ENCODE data around the gene RIC1.

- TF ChIP-seq, protein P1, sequence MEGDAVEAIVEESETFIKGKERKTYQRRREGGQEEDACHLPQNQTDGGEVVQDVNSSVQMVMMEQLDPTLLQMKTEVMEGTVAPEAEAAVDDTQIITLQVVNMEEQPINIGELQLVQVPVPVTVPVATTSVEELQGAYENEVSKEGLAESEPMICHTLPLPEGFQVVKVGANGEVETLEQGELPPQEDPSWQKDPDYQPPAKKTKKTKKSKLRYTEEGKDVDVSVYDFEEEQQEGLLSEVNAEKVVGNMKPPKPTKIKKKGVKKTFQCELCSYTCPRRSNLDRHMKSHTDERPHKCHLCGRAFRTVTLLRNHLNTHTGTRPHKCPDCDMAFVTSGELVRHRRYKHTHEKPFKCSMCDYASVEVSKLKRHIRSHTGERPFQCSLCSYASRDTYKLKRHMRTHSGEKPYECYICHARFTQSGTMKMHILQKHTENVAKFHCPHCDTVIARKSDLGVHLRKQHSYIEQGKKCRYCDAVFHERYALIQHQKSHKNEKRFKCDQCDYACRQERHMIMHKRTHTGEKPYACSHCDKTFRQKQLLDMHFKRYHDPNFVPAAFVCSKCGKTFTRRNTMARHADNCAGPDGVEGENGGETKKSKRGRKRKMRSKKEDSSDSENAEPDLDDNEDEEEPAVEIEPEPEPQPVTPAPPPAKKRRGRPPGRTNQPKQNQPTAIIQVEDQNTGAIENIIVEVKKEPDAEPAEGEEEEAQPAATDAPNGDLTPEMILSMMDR (IDR thresholded peaks at IDR 0.05) = peak in 2 of 3 donors; percentile 33 to 51
- no peak for TF ChIP-seq POLR2AphosphoS5 (IDR thresholded peaks at IDR 0.05)
Measured at GRCh38 chr9:5799314-5799713, 170.4 kb downstream of the RIC1 start.

All from breast epithelium (tissue), 3 donors.